ENCODE measurements around the gene LARGE2.

LARGE2 gene

GRCh38 chr11:45917286-45917622 lies 5.2 kb upstream of the LARGE2 start:
- DNase-seq (ENCODE audit: low spot score), result no peak

GRCh38 chr11:45917623-45918330 lies 4.7 kb upstream of the LARGE2 start, which contains the start of gene PEX16:
Gene PEX16, minus strand, starts transcription at chr11:45917877. Its CDS starts 66 bp downstream, at chr11:45917811.
- peak; percentile 95 for DNase-seq (ENCODE audit: low spot score)

GRCh38 chr11:45918331-45918941 lies 4.0 kb upstream of the LARGE2 start:
- DNase-seq (ENCODE audit: low spot score), result peak; percentile 90

- no peak for DNase-seq (ENCODE audit: low spot score)
Measured at GRCh38 chr11:45918962-45919675, 3.3 kb upstream of the LARGE2 start.

GRCh38 chr11:45919806-45920530 lies 2.5 kb upstream of the LARGE2 start:
- DNase-seq (ENCODE audit: low spot score), result no peak

- DNase-seq (ENCODE audit: low spot score), result no peak
Measured at GRCh38 chr11:45920531-45921477, 1.7 kb upstream of the LARGE2 start.

- no peak for DNase-seq (ENCODE audit: low spot score)
Measured at GRCh38 chr11:45921561-45922424, 663 bp upstream of the LARGE2 start.

- no peak for DNase-seq (ENCODE audit: low spot score)
Measured at GRCh38 chr11:45924036-45924915, 1.8 kb downstream of the LARGE2 start.

GRCh38 chr11:45924927-45925326 lies 2.5 kb downstream of the LARGE2 start:
- no peak for DNase-seq (ENCODE audit: low spot score)

- no peak for DNase-seq (ENCODE audit: low spot score)
Measured at GRCh38 chr11:45925550-45925949, 3.1 kb downstream of the LARGE2 start.

GRCh38 chr11:45926001-45926401 lies 3.5 kb downstream of the LARGE2 start:
- no peak for DNase-seq (ENCODE audit: low spot score)

GRCh38 chr11:45926536-45927331 lies 4.3 kb downstream of the LARGE2 start:
- no peak for DNase-seq (ENCODE audit: low spot score)

GRCh38 chr11:45927332-45927683 lies 4.9 kb downstream of the LARGE2 start:
- DNase-seq (ENCODE audit: low spot score), result no peak

- DNase-seq (ENCODE audit: low spot score), result no peak
Measured at GRCh38 chr11:45927684-45928413, 5.4 kb downstream of the LARGE2 start.

GRCh38 chr11:45928535-45929215 lies 6.2 kb downstream of the LARGE2 start:
- DNase-seq (ENCODE audit: low spot score), result no peak

- DNase-seq (ENCODE audit: low spot score), result no peak
Measured at GRCh38 chr11:45929486-45930030, 7.1 kb downstream of the LARGE2 start.

Measured in D341Med (cell line).